Tibial nerve (tissue), 4 donors: ENCODE measurements around the gene CHORDC1.
"Not testable (repeated sequence)": the region's sequence is repeated elsewhere in the genome, so short reads cannot be mapped to it uniquely, and the experiment has no call there.

Experiments used
- CTCF ChIP-seq, 5 experiments: fragments of 200-600 bp in 3 of 5; fragments of 450-650 bp in 2 of 5; sonication (generic) in 3 of 5; IDR thresholded peaks; one replicate each; pipeline ENCODE4 v1.5.1; 2016 to 2019; ENCODE audit warnings: antibody characterized with exemption in 5 of 5, mild to moderate bottlenecking in 3 of 5, moderate library complexity in 2 of 5
- EP300 ChIP-seq, 2 donors: sonication (generic); formaldehyde crosslinking; IDR thresholded peaks; one replicate each; pipeline ENCODE4 v1.6.1; 2017; ENCODE audit warnings: antibody characterized with exemption in 2 of 2, mild to moderate bottlenecking in 1 of 2
- POLR2A ChIP-seq, 2 donors: fragments of 450-650 bp; IDR thresholded peaks; one replicate each; pipeline ENCODE4 v1.6.1; 2017; ENCODE audit warnings: antibody characterized with exemption in 2 of 2, mild to moderate bottlenecking in 2 of 2, moderate library complexity in 2 of 2

- TF ChIP-seq POLR2A, CTCF, EP300 (IDR thresholded peaks at IDR 0.05): not testable (repeated sequence)
These were observed 17.3 kb upstream of the CHORDC1 start for GRCh38 chr11:90239967-90240636.
